ENCODE data around the gene ELOB.

- TF ChIP-seq CTCF (IDR thresholded peaks at IDR 0.05) (no peak), EZH2phosphoT487 (IDR thresholded peaks at IDR 0.05) (no peak)
These were observed 52.2 kb downstream of the ELOB start for GRCh38 chr16:2724816-2725348.

Data from neural progenitor cell (in vitro differentiated cells).